Measurements from ENCODE around the gene LRRK1.
A peak's percentile ranks its signal among the peaks of the same experiment; 100 is the strongest.

The LRRK1 gene

GRCh38 chr15:101008158-101009139 is 89.3 kb downstream of the LRRK1 start:
- DNase-seq = peak; percentile 62 to 83

GRCh38 chr15:101009176-101009575 is 90.0 kb downstream of the LRRK1 start:
- DNase-seq = no peak

DNA sequence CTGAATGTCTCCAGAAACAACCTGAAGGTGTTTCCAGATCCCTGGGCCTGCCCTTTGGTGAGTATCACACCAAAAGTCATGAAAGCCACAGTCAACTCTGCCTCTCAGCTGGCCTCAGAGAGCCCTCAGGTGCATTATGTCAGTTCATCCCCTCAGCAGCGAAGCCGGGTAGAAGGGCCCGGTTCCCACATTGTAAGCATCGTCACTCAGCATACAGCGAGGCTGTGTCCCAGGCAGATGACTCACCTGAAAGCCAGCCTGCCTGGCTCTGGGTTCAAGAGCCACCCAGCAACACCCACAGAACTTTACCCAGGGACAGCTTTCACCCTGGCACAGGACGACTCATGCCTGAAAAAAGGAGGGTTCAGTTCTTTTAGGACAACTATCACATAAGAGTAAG is 91.6 kb downstream of the LRRK1 start:
- DNase-seq = no peak

- DNase-seq = no peak
Measured at GRCh38 chr15:101012326-101013200, 93.4 kb downstream of the LRRK1 start.

DNA sequence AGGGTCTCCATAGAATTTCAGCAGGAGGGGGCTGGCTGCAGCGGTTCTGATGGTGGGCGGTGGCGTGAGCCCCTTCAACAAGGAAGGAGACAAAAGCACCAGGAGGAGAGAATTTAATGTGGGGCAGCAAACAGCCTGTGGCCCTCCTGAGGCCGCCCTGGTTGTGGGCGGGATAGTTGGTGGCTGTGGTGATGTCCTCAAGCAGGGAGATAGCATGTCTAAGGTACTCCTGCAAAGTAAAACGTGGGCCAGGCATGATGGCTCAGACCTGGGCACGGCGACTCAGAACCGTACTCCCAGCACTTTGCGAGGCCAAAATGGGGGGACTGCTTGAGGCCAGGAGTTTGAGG is 94.0 kb downstream of the LRRK1 start:
- DNase-seq = no peak

- no peak for DNase-seq
Measured at GRCh38 chr15:101013769-101014675, 94.9 kb downstream of the LRRK1 start.

DNA sequence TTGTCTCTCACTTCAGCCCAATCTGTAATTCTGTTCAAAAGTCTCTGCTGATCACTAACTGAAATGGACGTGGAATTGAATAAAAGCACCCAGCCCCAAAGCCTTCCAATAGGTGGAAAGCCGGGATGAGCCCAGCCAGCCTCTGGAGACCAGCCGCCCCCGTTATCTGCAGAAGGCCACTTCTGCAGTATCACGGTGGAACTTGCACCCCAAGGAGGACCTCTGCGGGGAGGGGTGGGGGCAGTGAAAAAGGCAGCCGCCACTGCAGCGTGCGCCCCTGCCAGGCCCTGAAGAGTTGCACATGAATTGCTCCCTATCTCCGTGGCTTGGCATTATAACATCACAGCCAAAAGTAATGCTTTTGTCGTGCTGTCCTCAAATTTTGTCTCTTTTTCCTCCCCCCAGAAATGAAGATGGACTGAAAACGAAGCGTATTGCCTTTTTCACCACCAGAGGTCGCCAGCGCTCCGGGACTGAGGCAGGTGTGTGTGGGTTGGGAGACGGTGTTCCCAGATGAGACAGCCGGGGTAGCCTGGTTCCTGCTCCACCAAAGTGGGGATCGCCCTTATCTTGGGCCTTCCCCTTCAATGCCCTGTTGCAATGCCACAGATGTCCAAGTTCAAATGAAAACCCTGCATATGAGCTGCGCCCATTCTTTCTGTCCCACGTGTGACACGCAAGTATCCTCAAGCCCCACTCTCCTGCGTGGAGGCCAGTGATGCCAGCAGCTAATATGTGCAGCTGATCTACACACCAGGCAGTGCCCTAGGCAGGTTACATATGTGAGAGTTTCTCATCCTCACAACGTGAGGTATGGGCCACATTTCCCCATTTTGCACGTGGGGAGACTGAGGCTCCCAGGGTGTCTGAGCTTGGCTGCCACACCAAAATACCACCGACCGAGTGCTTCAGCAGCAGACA is 96.0 kb downstream of the LRRK1 start:
- DNase-seq = peak; percentile 50

DNA sequence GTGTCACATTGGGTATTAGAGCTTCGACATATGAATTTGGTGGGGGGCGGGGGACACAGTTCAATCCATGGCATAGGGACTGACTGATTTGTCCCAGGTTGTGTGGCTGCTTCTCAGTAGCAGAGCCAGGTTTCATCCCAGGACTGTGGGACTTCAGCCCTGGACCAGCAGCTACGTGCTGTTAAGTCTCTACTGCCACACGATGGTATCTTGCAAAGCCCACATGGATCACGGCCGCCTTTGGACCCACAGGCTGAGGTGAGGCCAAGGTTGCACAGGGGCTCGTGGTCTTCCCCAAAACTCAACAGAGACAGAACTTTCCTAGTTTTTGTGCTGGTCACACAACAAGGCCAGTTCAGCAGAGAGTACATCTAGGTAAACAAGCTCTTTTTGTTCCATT is 97.4 kb downstream of the LRRK1 start:
- DNase-seq = no peak

GRCh38 chr15:101017093-101017754 is 98.1 kb downstream of the LRRK1 start:
- no peak for DNase-seq

DNA sequence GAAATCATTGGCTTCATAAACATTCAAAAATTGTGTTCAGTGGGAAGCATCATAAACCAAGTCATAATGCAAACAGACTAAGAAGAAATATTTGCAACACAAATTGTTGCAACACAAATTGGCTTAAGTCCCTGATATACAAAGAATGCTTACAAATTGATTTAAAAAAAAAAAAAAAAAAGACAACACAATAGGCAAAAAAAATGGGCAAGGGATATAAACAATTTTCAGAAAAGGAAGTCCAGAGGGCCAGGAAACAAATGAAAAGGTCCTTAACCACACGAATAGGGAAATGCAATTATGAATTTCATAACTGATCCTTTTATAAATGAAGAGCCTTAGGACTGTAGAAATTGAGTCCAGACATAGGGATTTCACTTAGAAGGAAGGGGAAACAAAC is 98.9 kb downstream of the LRRK1 start:
- DNase-seq = no peak

- DNase-seq = no peak
Measured at GRCh38 chr15:101018450-101018849, 99.3 kb downstream of the LRRK1 start.

GRCh38 chr15:101019366-101019896 is 100.3 kb downstream of the LRRK1 start:
- DNase-seq = no peak

GRCh38 chr15:101020451-101020850 is 101.3 kb downstream of the LRRK1 start:
- DNase-seq = no peak

DNA sequence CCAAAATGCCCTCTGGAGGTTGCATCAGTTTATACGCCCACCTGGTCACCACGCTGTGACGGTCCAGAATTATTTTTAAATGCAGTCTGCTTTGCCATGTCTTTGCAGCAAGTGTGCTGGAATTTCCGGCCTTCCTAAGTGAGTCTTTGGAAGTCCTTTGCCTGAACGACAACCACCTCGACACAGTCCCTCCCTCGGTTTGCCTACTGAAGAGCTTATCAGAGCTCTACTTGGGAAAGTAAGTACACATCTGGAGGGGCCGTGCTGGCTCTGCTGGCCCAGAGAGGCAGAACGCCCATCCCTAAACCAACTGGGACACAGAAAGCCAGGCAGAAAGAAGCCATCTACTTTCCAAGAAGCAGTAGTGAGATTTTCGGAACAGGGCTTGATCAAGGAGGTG is 101.8 kb downstream of the LRRK1 start:
- no peak for DNase-seq

DNA sequence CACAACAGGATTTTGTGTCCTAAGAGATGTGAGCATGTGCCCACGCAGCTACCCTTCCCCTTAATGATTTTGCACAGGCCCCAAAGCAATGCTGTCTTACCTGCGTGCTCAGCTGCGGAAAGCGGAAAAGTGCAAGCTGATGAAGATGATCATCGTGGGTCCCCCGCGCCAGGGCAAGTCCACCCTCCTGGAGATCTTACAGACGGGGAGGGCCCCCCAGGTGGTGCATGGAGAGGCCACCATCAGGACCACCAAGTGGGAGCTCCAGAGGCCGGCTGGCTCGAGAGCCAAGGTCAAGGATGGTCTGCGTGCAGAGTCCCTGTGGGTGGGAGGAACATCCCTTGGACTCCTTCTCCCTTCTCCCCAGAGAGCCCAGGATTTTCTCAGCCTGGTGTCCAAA is 103.1 kb downstream of the LRRK1 start:
- DNase-seq = no peak

DNA sequence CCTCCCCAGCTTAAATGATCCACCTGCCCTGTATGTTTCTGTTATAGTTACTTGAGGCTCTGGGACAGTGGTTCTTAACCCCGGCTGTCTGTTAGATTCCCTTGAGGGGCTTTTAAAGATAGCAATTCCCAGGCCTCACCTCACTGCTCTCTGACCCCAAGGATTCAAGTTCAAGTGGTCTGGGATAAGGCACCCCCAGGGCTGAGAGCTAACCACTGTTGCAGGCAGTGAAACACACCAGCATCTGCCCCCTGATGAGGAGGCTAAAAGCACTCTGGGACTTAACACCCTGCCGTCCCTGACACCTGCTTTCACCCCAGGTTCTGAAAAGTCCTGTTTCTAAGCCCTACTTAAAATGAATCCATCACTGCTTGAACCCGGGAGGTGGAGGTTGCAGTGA is 103.7 kb downstream of the LRRK1 start:
- no peak for DNase-seq

- no peak for DNase-seq
Measured at GRCh38 chr15:101023501-101024072, 104.4 kb downstream of the LRRK1 start.

DNA sequence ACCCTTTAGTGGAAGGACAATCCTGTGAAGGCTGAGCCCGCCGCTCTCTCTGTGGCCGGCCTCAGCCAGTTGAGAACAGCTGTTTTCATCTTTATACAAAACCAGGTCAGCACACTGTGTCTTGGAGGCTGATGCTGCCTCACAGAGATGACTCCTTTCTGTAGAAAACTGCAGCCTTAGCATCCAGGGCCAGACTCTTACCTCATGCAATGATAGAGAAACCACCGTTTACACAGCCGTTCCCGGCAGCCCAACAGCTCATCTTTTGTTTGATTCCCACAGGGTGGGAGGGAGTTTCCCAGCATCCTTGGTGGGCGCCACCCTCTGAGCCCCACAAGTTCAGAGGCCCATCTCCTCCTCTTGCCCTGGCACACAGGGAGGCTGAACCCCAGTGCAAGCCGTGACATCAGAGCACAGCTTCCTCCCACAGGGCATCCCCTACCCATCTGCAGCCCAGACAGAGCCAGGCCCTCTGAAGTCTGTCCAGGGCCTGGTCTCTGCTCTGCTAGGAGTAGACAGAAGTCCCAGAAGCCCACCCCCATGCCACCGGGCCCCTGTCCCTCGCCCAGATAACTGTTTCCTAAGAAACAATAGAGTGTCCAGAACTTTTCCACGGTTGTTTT is 105.0 kb downstream of the LRRK1 start:
- no peak for DNase-seq

DNA sequence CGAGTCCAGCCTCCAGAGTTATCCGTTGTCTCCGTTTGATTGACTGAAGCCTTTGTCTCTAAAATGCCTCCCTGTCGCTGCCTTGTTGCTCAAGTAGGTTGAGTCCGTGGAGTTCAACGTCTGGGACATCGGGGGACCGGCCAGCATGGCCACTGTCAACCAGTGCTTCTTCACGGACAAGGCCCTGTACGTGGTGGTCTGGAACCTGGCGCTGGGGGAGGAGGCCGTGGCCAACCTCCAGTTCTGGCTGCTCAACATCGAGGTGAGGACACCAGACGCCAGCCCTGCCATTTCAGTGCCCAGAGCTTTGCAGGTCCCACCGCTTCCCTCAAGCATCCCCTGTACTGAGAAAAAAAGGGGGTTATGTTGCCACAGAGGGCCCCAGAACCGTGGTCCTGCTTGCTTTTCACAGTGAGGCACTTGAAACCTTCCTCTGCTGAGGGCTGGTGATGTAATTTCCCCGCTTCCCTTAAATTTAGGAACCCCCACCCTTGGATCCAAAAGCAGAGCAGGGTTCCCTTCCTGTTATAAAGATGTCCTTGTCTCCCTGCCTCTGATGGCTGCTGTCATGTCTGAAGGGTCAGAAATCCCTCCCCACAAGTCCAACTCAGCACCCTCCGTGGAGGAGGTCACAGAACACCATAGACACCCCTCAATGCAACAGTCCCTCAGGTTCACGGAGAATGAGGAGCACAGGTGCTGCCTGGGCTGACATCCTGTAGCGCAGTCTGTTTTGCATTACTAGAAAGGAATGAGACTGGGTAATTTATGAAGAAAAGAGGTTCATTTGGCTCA is 105.7 kb downstream of the LRRK1 start:
- DNase-seq = no peak
